Fibroblast of lung (primary cell): Measurements from ENCODE around the gene HID1. TPM values are rescaled to one million over a fixed set of nuclear protein-coding genes. Genes with fewer than 3 reads are reported as not detected.

ENCODE experiments used
- DNase-seq, 2 donors: peaks; one replicate each; pipeline versions ENCODE4 v3.0.0 to v3.0.0-alpha.2; 2010; ENCODE audit warnings: low read depth in 2 of 2
- H2AFZ ChIP-seq: 2 replicates; pipeline ENCODE4 v1.5.1; 2012; ENCODE audit warnings: low read length, control low read depth, inconsistent platforms
- H3K27ac ChIP-seq: 2 replicates; pipeline ENCODE4 v1.5.1; 2011; ENCODE audit warnings: low read length, control low read depth; ENCODE audit not compliant: insufficient read depth
- H3K27me3 ChIP-seq: 2 replicates; pipeline ENCODE4 v1.5.1; 2011; ENCODE audit warnings: mild to moderate bottlenecking, low read length; ENCODE audit not compliant: control insufficient read depth, insufficient read depth
- H3K36me3 ChIP-seq: 2 replicates; pipeline ENCODE4 v1.5.1; 2011; ENCODE audit warnings: low read length; ENCODE audit not compliant: control insufficient read depth, insufficient read depth
- H3K4me1 ChIP-seq: 2 replicates; pipeline ENCODE4 v1.5.1; 2011; ENCODE audit warnings: low read length; ENCODE audit not compliant: control insufficient read depth, insufficient read depth; ENCODE audit errors: extremely low read depth
- H3K4me2 ChIP-seq: 2 replicates; pipeline ENCODE4 v1.5.1; 2011; ENCODE audit warnings: low read length, control low read depth; ENCODE audit not compliant: insufficient read depth; ENCODE audit errors: extremely low read depth
- H3K4me3 ChIP-seq, 4 experiments: fragments of 200-600 bp in 1 of 4; sonication (generic) in 1 of 4; replicated peaks in 1 of 4; 2 replicates each; pipeline ENCODE4 v1.5.1; 2011 to 2016; ENCODE audit warnings: low read length in 4 of 4, low read depth in 3 of 4, mild to moderate bottlenecking in 3 of 4, control low read depth in 2 of 4, inconsistent platforms in 1 of 4, mixed read lengths in 1 of 4; ENCODE audit not compliant: insufficient read depth in 1 of 4; ENCODE audit errors: control extremely low read depth in 1 of 4
- H3K79me2 ChIP-seq: 2 replicates; pipeline ENCODE4 v1.5.1; 2012; ENCODE audit warnings: mild to moderate bottlenecking, low read length, inconsistent platforms; ENCODE audit not compliant: control insufficient read depth, insufficient read depth
- H3K9ac ChIP-seq: 2 replicates; pipeline ENCODE4 v1.5.1; 2011; ENCODE audit warnings: mild to moderate bottlenecking, low read length, control low read depth; ENCODE audit not compliant: insufficient read depth
- H3K9me3 ChIP-seq: 2 replicates; pipeline ENCODE4 v1.5.1; 2012; ENCODE audit warnings: low read depth, low read length; ENCODE audit not compliant: control insufficient read depth, insufficient read depth
- H4K20me1 ChIP-seq: 2 replicates; pipeline ENCODE4 v1.5.1; 2011; ENCODE audit warnings: low read length; ENCODE audit not compliant: control insufficient read depth, insufficient read depth; ENCODE audit errors: extremely low read depth
- CTCF ChIP-seq, 2 donors: IDR thresholded peaks in 1 of 2; conservative IDR thresholded peaks in 1 of 2; 1 replicate in 1 of 2; 2 replicates in 1 of 2; pipeline ENCODE4 v1.5.1; 2011 to 2012; ENCODE audit warnings: low read length in 2 of 2, control low read depth in 1 of 2, inconsistent platforms in 1 of 2, low read depth in 1 of 2, mild to moderate bottlenecking in 1 of 2
- EZH2 ChIP-seq: IDR thresholded peaks from 2 replicates; pipeline ENCODE4 v1.5.1; 2012; ENCODE audit warnings: low read length, control low read depth, mild to moderate bottlenecking; ENCODE audit errors: missing control alignments
- polyA plus RNA-seq, 2 donors: library from polyadenylated mRNA; depleted of rRNA in 1 of 2; stranded (reverse) in 1 of 2; unstranded in 1 of 2; fragments of >200 nt; gene quantifications; 2 replicates each; pipeline ENCODE4 v1.2.1, GENCODE V29; 2011 to 2012; ENCODE audit warnings: missing spikeins in 1 of 2
- total RNA-seq: library from RNA; depleted of rRNA; stranded (reverse); fragments of >200 nt; gene quantifications from 2 replicates; pipeline ENCODE4 v1.2.1, GENCODE V29; 2014

The HID1 gene
- total and polyA plus RNA-seq, 2 donors (not counting 1 experiment from before 2014, with no cell fraction given), result 0.17 to 0.23 TPM

GRCh38 chr17:74962622-74963394, 9.8 kb downstream of the HID1 start:
- no peak overlapping the region for H3K27ac ChIP-seq
- H3K9ac ChIP-seq, result no peak overlapping the region
- no peak overlapping the region for H3K4me2 ChIP-seq
- H2AFZ ChIP-seq, result no peak overlapping the region
- no peak for DNase-seq
- H4K20me1 ChIP-seq, result no peaks in the 10 kb centered on the region
- H3K9me3 ChIP-seq, result no peaks in the 10 kb centered on the region
- no peaks in the 10 kb centered on the region for H3K36me3 ChIP-seq
- H3K79me2 ChIP-seq, result no peaks in the 10 kb centered on the region
- no peaks in the 10 kb centered on the region for H3K4me1 ChIP-seq
- no peaks in the 10 kb centered on the region for H3K27me3 ChIP-seq
- TF ChIP-seq CTCF (conservative IDR thresholded peaks at IDR 0.05 in 1 of 2, IDR thresholded peaks at IDR 0.05 in 1 of 2; ENCODE audit: low read depth in 1 of 2, low read length in 2 of 2), result no peak
- no peak for TF ChIP-seq EZH2
- no peak overlapping the region for H3K4me3 ChIP-seq

- Histone ChIP-seq H3K79me2 (no peaks in the 10 kb centered on the region), H3K36me3 (no peaks in the 10 kb centered on the region), H2AFZ (no peak overlapping the region), H3K4me3 (no peak overlapping the region), H3K4me2 (no peak overlapping the region), H3K27ac (no peak overlapping the region), H3K9ac (no peak overlapping the region), H3K4me1 (no peaks in the 10 kb centered on the region), H3K9me3 (no peaks in the 10 kb centered on the region), H4K20me1 (no peaks in the 10 kb centered on the region), H3K27me3 (no peaks in the 10 kb centered on the region)
- DNase-seq, result peak; percentile 70 to 85
- TF ChIP-seq CTCF (conservative IDR thresholded peaks at IDR 0.05 in 1 of 2, IDR thresholded peaks at IDR 0.05 in 1 of 2; ENCODE audit: low read depth in 1 of 2, low read length in 2 of 2), result peak; percentile 64 to 68
- no peak for TF ChIP-seq EZH2
Measured at GRCh38 chr17:74961657-74962350, 10.8 kb downstream of the HID1 start.

- H3K9ac ChIP-seq, result no peak overlapping the region
- H2AFZ ChIP-seq, result no peak overlapping the region
- H3K36me3 ChIP-seq, result no peaks in the 10 kb centered on the region
- no peak overlapping the region for H3K4me3 ChIP-seq
- no peaks in the 10 kb centered on the region for H3K4me1 ChIP-seq
- peak; percentile 29 to 38 for DNase-seq
- TF ChIP-seq EZH2, result no peak
- TF ChIP-seq CTCF (conservative IDR thresholded peaks at IDR 0.05 in 1 of 2, IDR thresholded peaks at IDR 0.05 in 1 of 2; ENCODE audit: low read depth in 1 of 2, low read length in 2 of 2), result peak; percentile 21 to 62
- no peak overlapping the region for H3K27ac ChIP-seq
- H3K27me3 ChIP-seq, result peaks cover 2% of the 10 kb centered on the region
- no peaks in the 10 kb centered on the region for H4K20me1 ChIP-seq
- H3K4me2 ChIP-seq, result no peak overlapping the region
- H3K79me2 ChIP-seq, result no peaks in the 10 kb centered on the region
- no peaks in the 10 kb centered on the region for H3K9me3 ChIP-seq
Measured at GRCh38 chr17:74960570-74961342, 11.8 kb downstream of the HID1 start.
